GM19397 (cell line): Measurements from ENCODE around the gene THY1.

Source experiments
- ATAC-seq: cut with Tn5 transposase; IDR thresholded peaks from one replicate; pipeline ENCODE4 v1.9.1; 2021; ENCODE audit warnings: mild to moderate bottlenecking, moderate library complexity; ENCODE audit not compliant: unreplicated experiment

The THY1 gene

GRCh38 chr11:119372260-119373058 is 50.5 kb downstream of the THY1 start:
- no peak for ATAC-seq

DNA sequence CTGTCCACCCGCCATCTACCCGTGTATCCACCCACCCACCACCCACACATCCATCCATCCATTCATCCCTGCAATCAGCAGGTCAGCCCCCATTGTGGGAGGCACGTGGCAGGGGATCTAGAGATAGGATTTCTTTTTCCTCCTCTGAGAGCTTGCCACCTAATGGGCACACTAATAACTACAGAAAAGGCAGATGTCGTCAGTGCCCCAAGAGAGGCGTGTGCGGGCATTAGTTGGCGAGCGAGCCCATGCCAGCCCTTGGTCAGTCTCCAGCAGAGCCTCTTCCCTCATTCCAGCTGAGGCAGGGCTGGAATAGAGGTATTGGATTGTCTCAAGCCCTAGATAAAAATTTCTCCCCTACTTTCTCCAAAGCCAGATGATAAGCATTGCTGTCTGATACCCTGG is 51.2 kb downstream of the THY1 start:
- ATAC-seq = no peak

DNA sequence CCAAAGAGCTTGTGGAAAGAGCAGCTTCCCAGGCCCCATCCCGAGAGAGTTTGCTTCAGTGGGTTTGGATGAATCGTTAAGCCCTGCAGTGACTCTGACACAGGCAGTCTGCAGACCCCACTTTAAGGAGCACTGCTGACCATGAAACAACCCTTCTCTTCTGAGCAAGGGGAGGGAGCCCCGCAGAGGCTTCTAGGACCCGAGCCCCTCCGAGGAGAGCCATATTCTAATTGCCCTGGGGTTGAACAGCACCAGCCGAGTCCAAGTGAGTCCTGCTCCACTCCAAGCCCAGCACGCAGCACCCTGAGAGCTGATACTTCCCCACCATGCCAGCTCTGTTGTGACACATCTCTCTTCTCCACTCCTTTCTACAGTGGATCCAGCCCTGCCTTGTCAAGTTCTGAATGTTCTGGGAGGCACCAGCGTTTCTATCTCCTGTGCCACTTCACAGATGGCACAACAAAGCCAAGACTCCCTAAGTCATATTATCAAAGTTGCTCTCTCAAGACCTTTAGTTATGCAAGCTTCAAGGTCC is 51.8 kb downstream of the THY1 start:
- ATAC-seq = no peak

DNA sequence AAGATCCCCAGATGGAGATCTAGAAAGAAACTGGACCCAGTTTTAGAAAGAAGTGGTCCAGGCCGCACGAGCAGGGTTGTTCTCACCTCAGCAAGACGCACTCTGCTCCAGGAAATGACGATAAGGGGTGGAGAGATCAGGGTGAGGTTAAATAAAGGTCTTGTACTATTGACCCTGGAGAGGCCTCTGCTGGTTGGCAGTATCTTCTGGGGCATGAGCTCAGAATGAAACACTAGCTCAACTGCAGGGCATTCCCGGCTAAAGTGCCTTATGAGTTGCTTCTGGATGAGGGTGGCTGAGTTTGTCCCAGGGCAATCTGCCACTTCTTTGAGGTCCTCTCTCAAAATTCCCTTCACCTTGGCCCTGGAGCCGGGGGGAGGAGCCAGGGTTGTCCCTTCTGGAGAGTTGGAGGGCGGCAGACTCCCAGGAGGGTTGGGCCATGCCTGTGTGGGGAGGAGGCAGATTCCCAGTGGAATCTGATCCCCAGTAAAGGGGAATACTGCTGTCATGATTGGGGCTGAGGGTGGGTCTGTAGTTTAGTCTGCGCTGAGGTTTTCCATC is 52.4 kb downstream of the THY1 start:
- no peak for ATAC-seq

- no peak for ATAC-seq
Measured at GRCh38 chr11:119369132-119369925, 53.6 kb downstream of the THY1 start.

DNA sequence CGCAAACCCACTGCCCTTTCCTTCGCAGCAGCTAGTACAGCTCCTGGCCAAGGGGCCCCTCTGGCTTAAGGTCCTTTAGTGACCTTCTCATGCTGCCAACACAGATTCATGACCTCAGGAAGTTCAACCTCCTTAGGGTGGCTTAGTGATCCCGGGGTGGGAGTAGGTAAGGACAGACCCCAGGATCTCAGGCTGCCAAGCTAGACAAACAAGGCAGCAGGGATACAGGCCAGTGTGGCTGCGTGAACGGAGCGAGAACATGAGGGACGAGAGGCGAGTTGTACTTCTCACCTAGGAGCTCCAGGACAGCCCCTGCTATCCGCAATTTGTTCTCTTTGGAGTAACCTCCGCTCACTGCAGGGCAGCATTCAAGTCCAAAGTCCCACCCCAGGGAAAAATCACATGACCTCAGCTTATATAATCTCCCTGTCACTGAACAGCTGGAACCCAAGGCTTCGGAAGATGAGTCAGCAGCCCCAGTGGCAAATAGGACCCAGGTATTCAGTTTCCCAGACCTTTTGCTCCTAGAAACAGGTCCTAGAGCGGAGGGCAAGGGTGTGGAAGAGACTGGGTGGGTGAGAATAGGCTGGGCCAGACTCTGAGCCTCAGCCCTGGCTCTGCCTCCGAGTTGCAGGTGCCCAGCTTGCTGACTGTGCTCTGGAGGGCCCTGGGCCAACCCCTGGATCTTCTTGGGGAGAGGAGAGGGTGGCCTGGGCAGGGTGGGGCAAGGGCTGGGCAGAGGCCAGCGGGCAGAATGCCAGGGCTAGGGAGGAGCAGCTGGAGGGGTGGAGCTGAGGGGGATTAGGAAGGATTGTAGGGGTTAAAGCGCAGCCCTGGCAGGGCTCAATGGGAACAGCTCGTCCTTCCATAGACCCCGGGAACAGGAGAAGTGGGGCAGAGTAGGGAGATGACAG is 54.6 kb downstream of the THY1 start:
- no peak for ATAC-seq

DNA sequence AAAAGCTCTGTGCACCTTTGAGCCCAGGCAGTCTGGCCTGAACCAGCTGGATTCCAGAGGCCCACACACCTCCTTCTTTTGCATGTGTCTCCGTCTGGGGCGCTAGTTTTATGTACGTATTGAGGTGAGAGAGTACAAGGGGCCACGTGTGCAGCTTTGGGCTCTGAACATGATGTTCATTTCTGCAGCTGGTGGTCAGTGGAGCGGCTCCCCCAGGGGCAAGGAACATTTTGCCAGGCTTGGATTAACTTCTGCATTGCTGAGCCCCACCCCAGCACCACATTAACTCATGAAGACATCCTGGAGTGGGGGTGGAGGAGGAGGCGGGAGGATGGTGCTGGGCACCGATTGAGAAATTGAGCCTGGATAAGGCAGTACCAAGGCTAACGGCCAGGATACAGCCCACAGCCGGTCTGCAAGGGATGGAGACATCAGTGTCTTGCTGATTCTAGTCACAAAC is 55.3 kb downstream of the THY1 start:
- ATAC-seq = no peak
